AG08395 (cell line): Measurements from ENCODE around the gene FAM184B.
"Not testable (repeated sequence)": the region's sequence is repeated elsewhere in the genome, so short reads cannot be mapped to it uniquely, and the experiment has no call there.

ENCODE experiments used
- DNase-seq: peaks from one replicate; pipeline ENCODE4 v3.0.0; 2012; ENCODE audit warnings: mixed read lengths, low spot score

Gene FAM184B

GRCh38 chr4:17718471-17718870 is 63.0 kb downstream of the FAM184B start:
- no peak for DNase-seq

- DNase-seq, result no peak
Observed at GRCh38 chr4:17717301-17717700, 64.1 kb downstream of the FAM184B start.

GRCh38 chr4:17715511-17715910 is 65.9 kb downstream of the FAM184B start:
- DNase-seq, result no peak

- no peak for DNase-seq
Observed at GRCh38 chr4:17713779-17714178, 67.6 kb downstream of the FAM184B start.

- no peak for DNase-seq
Observed at GRCh38 chr4:17712166-17712565, 69.3 kb downstream of the FAM184B start.

- not testable (repeated sequence) for DNase-seq
Observed at GRCh38 chr4:17711206-17711605, 70.2 kb downstream of the FAM184B start.

GRCh38 chr4:17709763-17710068 is 71.7 kb downstream of the FAM184B start:
- DNase-seq, result no peak

GRCh38 chr4:17708992-17709762 is 72.2 kb downstream of the FAM184B start:
- no peak for DNase-seq

GRCh38 chr4:17707671-17708070 is 73.8 kb downstream of the FAM184B start:
- DNase-seq, result no peak

GRCh38 chr4:17705107-17705506 is 76.3 kb downstream of the FAM184B start:
- DNase-seq, result no peak

- DNase-seq, result no peak
Observed at GRCh38 chr4:17704020-17704650, 77.3 kb downstream of the FAM184B start.

GRCh38 chr4:17702641-17703040 is 78.8 kb downstream of the FAM184B start:
- DNase-seq, result no peak

GRCh38 chr4:17701882-17702281 is 79.5 kb downstream of the FAM184B start:
- no peak for DNase-seq

- no peak for DNase-seq
Observed at GRCh38 chr4:17701138-17701839, 80.1 kb downstream of the FAM184B start.

GRCh38 chr4:17699380-17699779 is 82.0 kb downstream of the FAM184B start:
- no peak for DNase-seq

- DNase-seq, result no peak
Observed at GRCh38 chr4:17698116-17698515, 83.3 kb downstream of the FAM184B start.

- DNase-seq, result no peak
Observed at GRCh38 chr4:17695341-17695740, 86.1 kb downstream of the FAM184B start.

- DNase-seq, result no peak
Observed at GRCh38 chr4:17694552-17694951, 86.9 kb downstream of the FAM184B start.

GRCh38 chr4:17690898-17691297 is 90.5 kb downstream of the FAM184B start:
- no peak for DNase-seq

GRCh38 chr4:17690135-17690534 is 91.3 kb downstream of the FAM184B start:
- DNase-seq, result no peak

- peak; percentile 13 for DNase-seq
Observed at GRCh38 chr4:17688011-17688441, 93.4 kb downstream of the FAM184B start.

GRCh38 chr4:17687237-17687857 is 94.1 kb downstream of the FAM184B start:
- no peak for DNase-seq

- not testable (repeated sequence) for DNase-seq
Observed at GRCh38 chr4:17684648-17685047, 96.8 kb downstream of the FAM184B start.
